Thymus (tissue), 2 donors: ENCODE measurements around the gene CD40. TPM values are rescaled to one million over a fixed set of nuclear protein-coding genes. Genes with fewer than 3 reads are reported as not detected.

Source experiments
- polyA plus RNA-seq: library from polyadenylated mRNA; stranded (reverse); fragments of 200-250 nt; gene quantifications from one replicate; pipeline ENCODE4 v1.2.3, GENCODE V29; 2013
- total RNA-seq: library from RNA; stranded (reverse); fragments of 120-200 nt; gene quantifications from one replicate; pipeline ENCODE4 v1.2.4, GENCODE V29; 2013
- donor health status: healthy.

Gene CD40
- total and polyA plus RNA-seq, 2 donors, result 22.8 to 30.6 TPM

Other genes starting within 250 kb of the CD40 start
- gene ZSWIM1, start 237.1 kb upstream of the CD40 start, total RNA-seq, result 5.7 TPM
- gene ZSWIM1, start 237.1 kb upstream of the CD40 start, polyA plus RNA-seq, result 5.7 TPM
- 3.1 TPM for gene SPATA25, start 230.7 kb upstream of the CD40 start, total RNA-seq
- gene SPATA25, start 230.7 kb upstream of the CD40 start, polyA plus RNA-seq, result 5.1 TPM
- 8.1 TPM for gene NEURL2, start 227.1 kb upstream of the CD40 start, total RNA-seq
- 51.4 TPM for gene NEURL2, start 227.1 kb upstream of the CD40 start, polyA plus RNA-seq
- 19.9 TPM for gene CTSA, start 227.0 kb upstream of the CD40 start, total RNA-seq
- gene CTSA, start 227.0 kb upstream of the CD40 start, polyA plus RNA-seq, result 56.0 TPM
- 146 TPM for gene PLTP, start 206.2 kb upstream of the CD40 start, total RNA-seq
- gene PLTP, start 206.2 kb upstream of the CD40 start, polyA plus RNA-seq, result 182 TPM
- 13.9 TPM for gene PCIF1, start 183.6 kb upstream of the CD40 start, total RNA-seq
- gene PCIF1, start 183.6 kb upstream of the CD40 start, polyA plus RNA-seq, result 37.4 TPM
- 8.3 TPM for gene ZNF335, start 146.1 kb upstream of the CD40 start, total RNA-seq
- 16.5 TPM for gene ZNF335, start 146.1 kb upstream of the CD40 start, polyA plus RNA-seq
- gene MMP9, start 109.4 kb upstream of the CD40 start, total RNA-seq, result 32.2 TPM
- gene MMP9, start 109.4 kb upstream of the CD40 start, polyA plus RNA-seq, result 10.1 TPM
- gene SLC12A5, start 89.1 kb upstream of the CD40 start, total RNA-seq, result 0.90 TPM
- gene SLC12A5, start 89.1 kb upstream of the CD40 start, polyA plus RNA-seq, result 4.0 TPM
- 25.4 TPM for gene NCOA5, start 28.4 kb upstream of the CD40 start, total RNA-seq
- gene NCOA5, start 28.4 kb upstream of the CD40 start, polyA plus RNA-seq, result 21.5 TPM
- gene CDH22, start 190.2 kb downstream of the CD40 start, total RNA-seq, result 0.05 TPM
- gene CDH22, start 190.2 kb downstream of the CD40 start, polyA plus RNA-seq, result 0.11 TPM